ENCODE results near the gene WDR1.

WDR1 gene, protein sequence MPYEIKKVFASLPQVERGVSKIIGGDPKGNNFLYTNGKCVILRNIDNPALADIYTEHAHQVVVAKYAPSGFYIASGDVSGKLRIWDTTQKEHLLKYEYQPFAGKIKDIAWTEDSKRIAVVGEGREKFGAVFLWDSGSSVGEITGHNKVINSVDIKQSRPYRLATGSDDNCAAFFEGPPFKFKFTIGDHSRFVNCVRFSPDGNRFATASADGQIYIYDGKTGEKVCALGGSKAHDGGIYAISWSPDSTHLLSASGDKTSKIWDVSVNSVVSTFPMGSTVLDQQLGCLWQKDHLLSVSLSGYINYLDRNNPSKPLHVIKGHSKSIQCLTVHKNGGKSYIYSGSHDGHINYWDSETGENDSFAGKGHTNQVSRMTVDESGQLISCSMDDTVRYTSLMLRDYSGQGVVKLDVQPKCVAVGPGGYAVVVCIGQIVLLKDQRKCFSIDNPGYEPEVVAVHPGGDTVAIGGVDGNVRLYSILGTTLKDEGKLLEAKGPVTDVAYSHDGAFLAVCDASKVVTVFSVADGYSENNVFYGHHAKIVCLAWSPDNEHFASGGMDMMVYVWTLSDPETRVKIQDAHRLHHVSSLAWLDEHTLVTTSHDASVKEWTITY

DNA sequence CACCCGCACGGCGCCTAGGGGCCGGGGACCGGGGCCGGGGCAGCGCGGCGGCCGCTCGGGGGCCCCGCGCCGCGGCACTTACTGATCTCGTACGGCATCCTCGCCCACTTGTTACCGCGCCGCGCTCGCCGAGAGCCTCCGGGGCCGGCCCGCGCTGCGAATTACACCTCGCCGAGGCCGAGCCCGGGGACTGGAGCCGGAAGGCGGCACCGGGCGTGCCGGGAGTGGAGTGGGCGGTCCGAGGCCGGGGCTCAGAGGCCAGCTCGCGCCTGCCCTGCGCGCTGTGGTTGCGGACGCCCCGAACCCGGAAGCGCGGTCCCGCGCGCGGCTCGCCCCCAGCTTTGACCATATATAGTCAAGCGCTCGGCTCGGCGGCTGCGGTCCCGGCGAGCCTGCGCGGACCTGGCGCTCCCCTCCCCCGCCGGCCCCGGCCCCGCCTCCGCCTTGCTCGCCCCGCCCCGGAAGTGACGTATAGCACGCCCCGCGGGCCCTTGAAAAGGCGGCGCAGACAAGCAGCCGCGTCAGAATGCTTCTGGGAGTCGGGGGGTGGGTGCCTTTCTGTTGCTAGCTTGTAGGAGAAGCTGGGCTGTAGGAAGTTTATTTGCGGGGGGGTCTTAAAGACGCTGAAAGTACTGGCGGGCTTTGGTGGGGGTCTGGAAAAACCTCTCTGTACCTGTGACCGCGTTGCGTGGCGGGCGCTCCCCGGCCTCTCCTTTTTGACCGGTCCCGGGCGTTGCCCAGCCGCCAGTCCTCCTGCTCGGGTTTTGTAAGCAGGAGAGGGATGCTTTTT, at the start of gene WDR1:
Gene WDR1, minus strand, starts transcription at position 231 of the 790 bp plus-strand sequence. Its CDS starts 133 bp downstream, at position 98.
- TF ChIP-seq, protein P1, sequence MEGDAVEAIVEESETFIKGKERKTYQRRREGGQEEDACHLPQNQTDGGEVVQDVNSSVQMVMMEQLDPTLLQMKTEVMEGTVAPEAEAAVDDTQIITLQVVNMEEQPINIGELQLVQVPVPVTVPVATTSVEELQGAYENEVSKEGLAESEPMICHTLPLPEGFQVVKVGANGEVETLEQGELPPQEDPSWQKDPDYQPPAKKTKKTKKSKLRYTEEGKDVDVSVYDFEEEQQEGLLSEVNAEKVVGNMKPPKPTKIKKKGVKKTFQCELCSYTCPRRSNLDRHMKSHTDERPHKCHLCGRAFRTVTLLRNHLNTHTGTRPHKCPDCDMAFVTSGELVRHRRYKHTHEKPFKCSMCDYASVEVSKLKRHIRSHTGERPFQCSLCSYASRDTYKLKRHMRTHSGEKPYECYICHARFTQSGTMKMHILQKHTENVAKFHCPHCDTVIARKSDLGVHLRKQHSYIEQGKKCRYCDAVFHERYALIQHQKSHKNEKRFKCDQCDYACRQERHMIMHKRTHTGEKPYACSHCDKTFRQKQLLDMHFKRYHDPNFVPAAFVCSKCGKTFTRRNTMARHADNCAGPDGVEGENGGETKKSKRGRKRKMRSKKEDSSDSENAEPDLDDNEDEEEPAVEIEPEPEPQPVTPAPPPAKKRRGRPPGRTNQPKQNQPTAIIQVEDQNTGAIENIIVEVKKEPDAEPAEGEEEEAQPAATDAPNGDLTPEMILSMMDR (conservative IDR thresholded peaks at IDR 0.05; ENCODE audit: low read depth, low read length) = no peak
- H3K4me3 ChIP-seq (ENCODE audit: low read depth, low read length) = peak within 1 kb of the TSS; percentile 81
- peak; percentile 98 for DNase-seq (ENCODE audit: low read depth)

DNA sequence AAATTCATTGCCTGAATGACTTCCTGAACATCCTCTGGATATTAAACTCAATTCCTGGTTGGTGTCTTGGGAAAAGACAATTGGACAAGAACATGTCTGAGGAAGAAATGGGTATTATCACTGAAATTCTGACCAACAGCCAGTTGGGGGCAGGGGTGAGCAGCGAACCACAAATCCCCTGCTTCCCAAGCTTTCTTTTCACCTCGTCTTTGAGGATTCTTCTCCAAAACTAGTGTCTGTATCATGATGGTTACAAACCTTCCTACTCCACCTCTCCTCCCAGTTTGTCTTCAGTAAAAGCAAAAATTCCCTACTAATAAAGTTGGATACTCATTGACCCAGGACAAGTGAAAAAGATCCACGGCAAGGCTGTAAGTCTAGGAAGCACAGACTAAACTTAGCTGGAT, 48.3 kb upstream of the WDR1 start:
- H3K4me3 ChIP-seq (ENCODE audit: low read depth, low read length) = no peak overlapping the region
- TF ChIP-seq, protein P1 (conservative IDR thresholded peaks at IDR 0.05; ENCODE audit: low read depth, low read length) = peak; percentile 88
- DNase-seq (ENCODE audit: low read depth) = peak; percentile 70

DNA sequence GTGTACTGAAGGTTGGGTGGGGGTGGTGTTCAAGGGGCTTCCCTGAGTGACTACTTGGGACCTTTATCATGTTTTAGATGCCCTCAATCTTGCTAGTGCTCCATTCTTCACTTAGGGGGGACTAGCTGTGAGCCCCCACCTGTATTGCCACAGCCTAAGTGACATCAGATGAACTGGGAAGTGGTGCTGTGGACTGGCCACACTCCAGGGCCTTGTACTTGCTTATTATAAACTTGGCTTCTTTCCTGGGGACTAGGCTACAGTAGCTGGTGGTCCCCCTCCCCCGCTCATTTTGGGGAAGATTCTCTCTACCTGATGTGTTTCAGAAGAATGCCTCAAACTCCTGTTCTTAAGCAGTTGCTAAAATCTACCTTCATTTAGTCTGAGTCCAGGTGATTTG, 46.7 kb upstream of the WDR1 start:
- TF ChIP-seq, protein P1 (conservative IDR thresholded peaks at IDR 0.05; ENCODE audit: low read depth, low read length) = no peak
- no peak overlapping the region for H3K4me3 ChIP-seq (ENCODE audit: low read depth, low read length)
- no peak for DNase-seq (ENCODE audit: low read depth)

DNA sequence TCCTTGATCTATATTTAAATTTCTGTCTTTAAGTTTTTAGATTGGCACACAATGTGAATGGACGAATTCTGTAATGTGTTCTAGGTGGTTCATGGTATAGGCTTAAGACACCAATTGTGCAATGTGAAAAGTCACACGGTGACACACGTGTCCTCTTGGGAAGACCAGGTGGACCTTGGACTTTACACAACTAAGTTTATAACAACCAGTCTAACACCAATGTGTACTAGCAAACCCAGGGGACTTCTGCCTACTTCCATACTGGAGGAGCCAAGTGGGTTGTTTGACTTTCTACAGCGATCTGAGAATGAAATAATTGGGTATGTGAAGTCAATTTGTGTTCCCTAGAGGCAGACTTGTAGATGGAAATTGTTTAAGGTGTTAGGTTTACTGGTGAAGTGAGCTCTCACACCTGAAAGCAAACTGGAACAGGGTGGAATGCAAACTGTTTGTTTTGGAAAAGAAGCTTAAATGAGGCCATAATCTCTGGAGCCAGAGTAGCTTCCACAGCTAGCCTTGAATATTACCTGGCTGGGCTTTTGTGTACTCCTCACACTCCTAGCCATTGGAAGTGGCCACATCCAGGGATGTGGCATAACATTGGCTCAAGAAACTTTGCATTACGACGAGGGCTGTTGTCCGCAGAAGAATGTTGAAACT, 45.9 kb upstream of the WDR1 start:
- DNase-seq (ENCODE audit: low read depth) = no peak
- TF ChIP-seq, protein P1 (conservative IDR thresholded peaks at IDR 0.05; ENCODE audit: low read depth, low read length) = no peak
- no peak overlapping the region for H3K4me3 ChIP-seq (ENCODE audit: low read depth, low read length)

DNA sequence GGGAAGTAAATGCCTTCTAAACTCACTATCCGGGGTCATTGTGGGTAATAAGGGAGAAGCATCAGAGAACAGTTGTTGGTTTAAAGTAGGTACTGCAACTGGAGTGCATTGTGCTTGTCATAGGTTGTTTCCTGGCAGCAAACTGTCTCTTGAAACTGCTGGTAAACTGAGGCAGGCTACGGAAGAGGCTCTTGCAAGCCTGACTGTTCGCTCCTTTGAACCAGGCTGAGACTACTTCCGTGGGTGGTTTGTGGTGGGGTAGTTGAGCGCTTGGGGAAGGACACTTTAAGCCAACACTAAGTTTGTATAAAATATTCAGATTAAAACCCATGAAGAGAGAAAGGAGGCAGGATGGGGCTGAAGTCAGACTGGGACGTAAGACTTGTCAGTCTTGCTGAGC, 45.2 kb upstream of the WDR1 start:
- no peak overlapping the region for H3K4me3 ChIP-seq (ENCODE audit: low read depth, low read length)
- no peak for DNase-seq (ENCODE audit: low read depth)

DNA sequence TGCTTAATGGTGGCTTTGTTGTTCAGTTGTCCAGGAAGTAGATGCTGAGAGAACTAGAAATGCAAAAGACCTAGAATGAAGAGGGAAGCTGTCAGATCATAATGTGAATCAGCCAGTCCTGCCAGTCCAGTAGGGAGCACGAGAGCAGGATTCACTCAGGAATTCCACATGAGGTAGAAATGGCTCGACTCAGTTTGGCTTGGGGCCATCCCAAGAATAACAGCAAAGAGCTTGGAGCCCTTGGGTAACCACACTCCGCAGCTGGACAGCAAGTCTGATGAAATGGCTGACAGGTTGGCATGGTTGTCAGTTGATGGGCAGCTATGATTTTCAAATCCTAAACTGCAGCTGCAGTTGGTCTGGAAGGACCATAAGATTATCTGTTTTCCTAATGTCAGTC, 44.5 kb upstream of the WDR1 start:
- DNase-seq (ENCODE audit: low read depth) = peak; percentile 25
- TF ChIP-seq, protein P1 (conservative IDR thresholded peaks at IDR 0.05; ENCODE audit: low read depth, low read length) = no peak
- no peak overlapping the region for H3K4me3 ChIP-seq (ENCODE audit: low read depth, low read length)

More for the DNA sequence above, 45.2 kb upstream of the WDR1 start:
- TF ChIP-seq, protein P1 (conservative IDR thresholded peaks at IDR 0.05; ENCODE audit: low read depth, low read length) = no peak

All from choroid plexus epithelial cell (primary cell).